ENCODE data around the gene NPS. TPM values are rescaled to one million over a fixed set of nuclear protein-coding genes. Genes with fewer than 3 reads are reported as not detected.
A peak's percentile ranks its signal among the peaks of the same experiment; 100 is the strongest.

The NPS gene
- polyA plus RNA-seq, 1 experiment: not detected

DNA sequence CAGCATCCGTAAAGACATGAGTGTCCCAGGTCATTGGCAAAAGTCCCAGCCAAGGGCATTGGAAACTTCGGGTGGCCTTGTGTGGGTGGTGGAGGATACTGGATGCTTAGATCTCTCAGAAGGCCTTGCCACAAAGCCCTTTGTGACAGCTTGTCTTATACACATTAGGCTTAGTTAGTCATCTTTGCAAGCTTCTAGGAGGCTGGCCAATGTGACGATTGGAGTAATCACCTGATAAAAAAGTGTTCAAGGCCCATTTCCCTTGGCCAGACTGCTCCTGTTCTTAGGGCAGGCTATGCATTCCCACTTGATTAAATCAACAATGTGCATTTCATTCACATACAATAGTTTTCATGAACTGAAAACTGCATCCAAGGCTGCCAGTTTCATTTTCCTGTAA lies 26.9 kb downstream of the NPS start:
- peaks cover 4% of the 10 kb centered on the region for H3K9me3 ChIP-seq (ENCODE audit: control insufficient read depth, insufficient read depth, low read length)
- H3K27me3 ChIP-seq (ENCODE audit: control insufficient read depth, insufficient read depth, low read length): no peaks in the 10 kb centered on the region
- no peak for DNase-seq (ENCODE audit: low read depth, low spot score)
- ChIA-PET POLR2A (no interaction called here), CTCF (no interaction called here)
- H3K4me3 ChIP-seq (ENCODE audit: low read depth, low read length): no peak overlapping the region
- TF ChIP-seq, protein P1, sequence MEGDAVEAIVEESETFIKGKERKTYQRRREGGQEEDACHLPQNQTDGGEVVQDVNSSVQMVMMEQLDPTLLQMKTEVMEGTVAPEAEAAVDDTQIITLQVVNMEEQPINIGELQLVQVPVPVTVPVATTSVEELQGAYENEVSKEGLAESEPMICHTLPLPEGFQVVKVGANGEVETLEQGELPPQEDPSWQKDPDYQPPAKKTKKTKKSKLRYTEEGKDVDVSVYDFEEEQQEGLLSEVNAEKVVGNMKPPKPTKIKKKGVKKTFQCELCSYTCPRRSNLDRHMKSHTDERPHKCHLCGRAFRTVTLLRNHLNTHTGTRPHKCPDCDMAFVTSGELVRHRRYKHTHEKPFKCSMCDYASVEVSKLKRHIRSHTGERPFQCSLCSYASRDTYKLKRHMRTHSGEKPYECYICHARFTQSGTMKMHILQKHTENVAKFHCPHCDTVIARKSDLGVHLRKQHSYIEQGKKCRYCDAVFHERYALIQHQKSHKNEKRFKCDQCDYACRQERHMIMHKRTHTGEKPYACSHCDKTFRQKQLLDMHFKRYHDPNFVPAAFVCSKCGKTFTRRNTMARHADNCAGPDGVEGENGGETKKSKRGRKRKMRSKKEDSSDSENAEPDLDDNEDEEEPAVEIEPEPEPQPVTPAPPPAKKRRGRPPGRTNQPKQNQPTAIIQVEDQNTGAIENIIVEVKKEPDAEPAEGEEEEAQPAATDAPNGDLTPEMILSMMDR (IDR thresholded peaks at IDR 0.05; ENCODE audit: low read depth, low read length): no peak
- H3K27ac ChIP-seq (ENCODE audit: low read depth, low read length): no peak overlapping the region

DNA sequence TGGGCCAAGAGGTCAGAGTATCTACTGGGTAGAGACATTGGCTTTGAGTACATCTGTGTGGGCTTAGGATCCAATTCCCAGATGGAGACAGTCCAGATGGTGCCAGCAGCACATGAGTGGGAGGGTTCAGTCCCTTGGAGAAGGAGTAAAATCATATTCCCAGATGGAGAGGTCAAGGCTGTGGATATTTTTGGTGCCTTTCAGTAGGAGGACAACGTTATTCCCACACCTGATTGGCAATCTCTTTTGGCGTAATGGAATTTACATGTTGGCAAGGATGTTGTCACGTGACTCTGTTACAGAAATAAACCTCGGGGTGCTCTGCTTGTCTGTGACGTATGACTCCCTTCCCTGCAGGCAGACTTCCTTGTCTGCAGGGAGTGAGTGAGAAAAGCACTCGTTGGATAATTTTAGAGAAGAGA lies 27.6 kb downstream of the NPS start:
- TF ChIP-seq, protein P1 (IDR thresholded peaks at IDR 0.05; ENCODE audit: low read depth, low read length): no peak
- Histone ChIP-seq H3K27me3 (ENCODE audit: control insufficient read depth, insufficient read depth, low read length) (no peaks in the 10 kb centered on the region), H3K27ac (ENCODE audit: low read depth, low read length) (no peak overlapping the region), H3K4me3 (ENCODE audit: low read depth, low read length) (no peak overlapping the region), H3K9me3 (ENCODE audit: control insufficient read depth, insufficient read depth, low read length) (peaks cover 4% of the 10 kb centered on the region)
- DNase-seq (ENCODE audit: low read depth, low spot score): no peak
- CTCF ChIA-PET: interaction anchor here (0.6 to 1.1 kb wide), 2 partner anchors 320 to 330 kb away, joined by 3 read pairs; no protein-coding TSS in a partner anchor
- POLR2A ChIA-PET: no interaction called here

DNA sequence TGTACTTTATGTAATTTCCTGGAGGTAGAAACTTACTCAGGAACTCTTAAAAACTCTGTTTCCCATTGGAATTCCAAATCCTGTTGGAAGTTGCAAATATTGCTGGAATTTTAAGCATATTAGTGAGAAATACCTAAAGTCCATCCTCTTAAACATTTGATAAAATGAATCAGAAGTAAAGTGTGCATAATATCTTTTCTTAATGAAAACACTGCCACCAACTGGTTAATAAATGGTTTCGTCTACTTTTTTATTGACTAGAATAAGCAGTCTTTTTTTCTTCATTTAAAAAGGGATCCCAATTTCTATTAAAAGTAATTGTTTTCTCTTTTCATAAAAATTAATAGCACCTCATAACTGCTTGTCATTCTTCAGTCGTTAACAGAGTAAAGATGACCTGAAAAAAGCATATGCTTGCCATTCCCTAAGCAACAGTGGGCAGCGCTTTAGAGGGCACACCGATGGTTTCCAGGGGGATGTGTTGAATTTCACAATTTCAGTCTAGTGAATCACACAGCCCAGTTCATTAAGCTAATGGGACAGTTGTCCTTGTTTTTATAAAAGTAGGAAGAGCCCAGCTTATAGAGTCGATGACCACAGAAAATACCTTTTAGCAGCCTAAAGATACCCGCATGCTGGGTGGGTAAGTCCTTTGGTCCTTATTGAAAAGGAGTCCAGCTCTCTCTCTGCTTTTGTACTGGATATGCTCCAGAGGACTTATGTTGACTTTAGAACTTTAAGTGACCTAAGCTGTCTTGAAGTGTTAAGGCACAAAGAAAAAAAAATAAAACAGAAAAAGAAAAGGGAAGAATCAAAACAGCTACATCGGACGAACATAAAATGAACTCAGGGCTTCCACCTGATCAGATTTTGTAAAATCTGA lies 28.5 kb downstream of the NPS start:
- ChIA-PET POLR2A (no interaction called here), CTCF (interaction anchor here (1.1 kb wide), 1 partner anchor 321 kb away, joined by 3 read pairs; no protein-coding TSS in a partner anchor)
- H3K27me3 ChIP-seq (ENCODE audit: control insufficient read depth, insufficient read depth, low read length): no peaks in the 10 kb centered on the region
- H3K27ac ChIP-seq (ENCODE audit: low read depth, low read length): no peak overlapping the region
- TF ChIP-seq, protein P1 (IDR thresholded peaks at IDR 0.05; ENCODE audit: low read depth, low read length): peak; percentile 17; the same call in 1 of the 2 replicates
- no peak for DNase-seq (ENCODE audit: low read depth, low spot score)
- H3K9me3 ChIP-seq (ENCODE audit: control insufficient read depth, insufficient read depth, low read length): peaks cover 4% of the 10 kb centered on the region
- H3K4me3 ChIP-seq (ENCODE audit: low read depth, low read length): no peak overlapping the region

DNA sequence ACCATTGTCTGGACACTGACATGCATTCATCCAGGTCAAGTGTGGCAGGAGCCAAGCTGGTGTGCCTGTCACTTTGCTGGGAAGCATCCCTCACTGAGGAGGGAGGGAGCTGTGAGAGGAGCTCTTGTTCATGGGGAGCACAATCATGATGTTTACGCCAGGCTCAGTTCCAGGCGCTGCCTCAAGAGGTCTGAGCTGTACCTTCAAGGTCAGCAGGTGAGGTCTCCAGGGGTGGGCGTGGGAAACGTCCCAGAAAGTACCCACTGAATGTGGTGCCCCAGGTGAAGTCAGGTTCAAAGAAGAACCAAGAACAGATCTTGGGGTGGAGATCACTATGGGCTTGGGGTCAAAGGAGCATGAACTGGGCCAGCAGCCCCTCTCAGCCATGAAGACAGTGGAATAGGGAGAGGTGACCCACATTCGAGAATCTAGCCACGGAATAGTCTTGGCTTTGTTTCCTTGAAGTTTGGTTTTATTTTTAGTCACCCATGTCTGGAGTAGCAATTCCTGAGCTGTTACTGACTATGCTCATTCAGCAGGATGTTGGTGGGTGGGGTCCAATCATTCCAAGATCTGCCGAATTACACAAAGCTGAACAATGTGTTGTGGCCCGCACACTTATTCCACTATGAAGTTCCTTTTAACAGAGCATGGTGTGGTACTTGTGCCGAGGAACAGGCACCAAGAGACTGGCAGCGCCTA lies 29.3 kb downstream of the NPS start:
- DNase-seq (ENCODE audit: low read depth, low spot score): no peak
- ChIA-PET POLR2A (no interaction called here), CTCF (interaction anchor here (0.6 kb wide), 1 partner anchor 697 kb away, joined by 3 read pairs; no protein-coding TSS in a partner anchor)
- TF ChIP-seq, protein P1 (IDR thresholded peaks at IDR 0.05; ENCODE audit: low read depth, low read length): no peak
- H3K27me3 ChIP-seq (ENCODE audit: control insufficient read depth, insufficient read depth, low read length): no peaks in the 10 kb centered on the region
- no peak overlapping the region for H3K27ac ChIP-seq (ENCODE audit: low read depth, low read length)
- no peak overlapping the region for H3K4me3 ChIP-seq (ENCODE audit: low read depth, low read length)
- H3K9me3 ChIP-seq (ENCODE audit: control insufficient read depth, insufficient read depth, low read length): peaks cover 4% of the 10 kb centered on the region

DNA sequence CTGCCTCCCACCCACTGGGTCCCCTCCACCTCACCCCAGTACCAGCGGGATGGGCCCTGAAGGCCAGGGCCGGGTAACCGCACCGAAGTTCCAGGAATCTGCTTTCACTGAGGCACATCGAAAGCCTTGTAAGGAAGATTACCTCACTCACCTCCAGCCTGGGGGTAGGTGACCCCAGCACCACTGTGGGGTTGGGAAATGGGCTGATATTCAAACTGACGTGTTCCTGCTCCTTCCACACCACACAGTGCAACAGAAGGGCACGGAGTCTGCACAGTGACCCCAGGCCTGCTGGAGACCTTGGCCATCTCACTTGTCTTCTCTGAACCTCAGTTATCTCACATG lies 29.8 kb downstream of the NPS start:
- POLR2A ChIA-PET: no interaction called here
- Histone ChIP-seq H3K27ac (ENCODE audit: low read depth, low read length) (no peak overlapping the region), H3K4me3 (ENCODE audit: low read depth, low read length) (no peak overlapping the region), H3K9me3 (ENCODE audit: control insufficient read depth, insufficient read depth, low read length) (peaks cover 4% of the 10 kb centered on the region), H3K27me3 (ENCODE audit: control insufficient read depth, insufficient read depth, low read length) (no peaks in the 10 kb centered on the region)
- CTCF ChIA-PET: interaction anchor here (0.6 kb wide), 1 partner anchor 697 kb away, joined by 3 read pairs; no protein-coding TSS in a partner anchor
- TF ChIP-seq, protein P1 (IDR thresholded peaks at IDR 0.05; ENCODE audit: low read depth, low read length): no peak
- DNase-seq (ENCODE audit: low read depth, low spot score): no peak

Data from AG04450 (cell line).